Neuronal stem cell (in vitro differentiated cells): ENCODE measurements around the gene ZNF423.

Source experiments
- DNase-seq: peaks from one replicate; pipeline ENCODE4 v3.0.0-alpha.2; 2013; ENCODE audit warnings: low spot score
- H2AFZ ChIP-seq: one replicate; pipeline ENCODE4 v1.6.1; 2013; ENCODE audit warnings: mild to moderate bottlenecking, low read length, inconsistent platforms
- H2AK5ac ChIP-seq: 2 replicates; pipeline ENCODE4 v1.6.1; 2013; ENCODE audit warnings: low read depth, mild to moderate bottlenecking, inconsistent platforms, low read length, moderate library complexity, mixed read lengths
- H2BK120ac ChIP-seq: 2 replicates; pipeline ENCODE4 v1.6.1; 2013; ENCODE audit warnings: low read depth, mild to moderate bottlenecking, inconsistent platforms, low read length, moderate library complexity, mixed read lengths
- H2BK12ac ChIP-seq: one replicate; pipeline ENCODE4 v1.6.1; 2013; ENCODE audit warnings: low read length, inconsistent platforms
- H2BK15ac ChIP-seq: 2 replicates; pipeline ENCODE4 v1.6.1; 2013; ENCODE audit warnings: mild to moderate bottlenecking, low read length, inconsistent platforms, mixed read lengths
- H2BK5ac ChIP-seq: one replicate; pipeline ENCODE4 v1.6.1; 2013; ENCODE audit warnings: inconsistent platforms, mild to moderate bottlenecking, low read length, moderate library complexity
- H3K14ac ChIP-seq: one replicate; pipeline ENCODE4 v1.6.1; 2013; ENCODE audit warnings: low read length, inconsistent platforms
- H3K18ac ChIP-seq: 2 replicates; pipeline ENCODE4 v1.6.1; 2013; ENCODE audit warnings: low read length, inconsistent platforms
- H3K23ac ChIP-seq: 2 replicates; pipeline ENCODE4 v1.6.1; 2013; ENCODE audit warnings: low read depth, mild to moderate bottlenecking, mixed read lengths, low read length, inconsistent platforms; ENCODE audit not compliant: poor library complexity
- H3K27ac ChIP-seq: replicated peaks from 3 replicates; pipeline ENCODE4 v1.5.1; 2013; ENCODE audit warnings: low read length, inconsistent platforms
- H3K27me3 ChIP-seq, 3 experiments: 2 replicates each; pipeline ENCODE4 v1.6.1; 2013; ENCODE audit warnings: low read length in 3 of 3, mild to moderate bottlenecking in 2 of 3, inconsistent platforms in 1 of 3, low read depth in 1 of 3, mixed read lengths in 1 of 3, moderate library complexity in 1 of 3; ENCODE audit not compliant: control insufficient read depth in 3 of 3, insufficient read depth in 3 of 3
- H3K36me3 ChIP-seq, 2 donors: replicated peaks in 1 of 2; 2 replicates each; pipeline ENCODE4 v1.6.1; 2013; ENCODE audit warnings: low read length in 2 of 2; ENCODE audit not compliant: control insufficient read depth in 2 of 2, insufficient read depth in 2 of 2
- H3K4ac ChIP-seq: 2 replicates; pipeline ENCODE4 v1.6.1; 2013; ENCODE audit warnings: inconsistent platforms, mild to moderate bottlenecking, low read length, moderate library complexity
- H3K4me1 ChIP-seq, 2 donors: 1 replicate in 1 of 2; 2 replicates in 1 of 2; pipeline ENCODE4 v1.6.1; 2013; ENCODE audit warnings: low read length in 2 of 2, low read depth in 1 of 2; ENCODE audit not compliant: control insufficient read depth in 2 of 2, insufficient read depth in 1 of 2
- H3K4me2 ChIP-seq: one replicate; pipeline ENCODE4 v1.6.1; 2013; ENCODE audit warnings: mild to moderate bottlenecking, low read length, inconsistent platforms; ENCODE audit not compliant: insufficient read depth, poor library complexity, severe bottlenecking
- H3K4me3 ChIP-seq, 2 donors: 2 replicates each; pipeline ENCODE4 v1.5.1; 2013; ENCODE audit warnings: low read length in 2 of 2, mild to moderate bottlenecking in 2 of 2, inconsistent platforms in 1 of 2, moderate library complexity in 1 of 2
- H3K79me1 ChIP-seq: one replicate; pipeline ENCODE4 v1.6.1; 2013; ENCODE audit warnings: low read depth, mild to moderate bottlenecking, inconsistent platforms, low read length, moderate library complexity
- H3K9ac ChIP-seq: one replicate; pipeline ENCODE4 v1.6.1; 2013; ENCODE audit warnings: mild to moderate bottlenecking, low read depth, low read length, inconsistent platforms; ENCODE audit not compliant: poor library complexity
- H3K9me3 ChIP-seq, 2 donors: replicated peaks in 1 of 2; 2 replicates each; pipeline versions ENCODE3 to v1.6.1; 2013; ENCODE audit warnings: low read length in 2 of 2, mild to moderate bottlenecking in 2 of 2, inconsistent platforms in 1 of 2, low read depth in 1 of 2, mixed read lengths in 1 of 2, moderate library complexity in 1 of 2; ENCODE audit not compliant: control insufficient read depth in 2 of 2, insufficient read depth in 1 of 2
- H4K8ac ChIP-seq: one replicate; pipeline ENCODE4 v1.6.1; 2013; ENCODE audit warnings: low read depth, mild to moderate bottlenecking, inconsistent platforms, low read length, moderate library complexity
- H4K91ac ChIP-seq: one replicate; pipeline ENCODE4 v1.6.1; 2013; ENCODE audit warnings: low read length, low read depth, mild to moderate bottlenecking, inconsistent platforms; ENCODE audit not compliant: poor library complexity
- WGBS, 2 donors: extraction: QIAGEN DNeasy Blood & Tissue Kit; methylation state at CpG; one replicate each; pipeline ENCODE4 v1.1.7; 2013; ENCODE audit warnings: missing lambda C conversion rate in 2 of 2, mixed read lengths in 1 of 2; ENCODE audit not compliant: insufficient read length in 2 of 2, insufficient replicate concordance in 1 of 2; ENCODE audit errors: extremely low coverage in 2 of 2; 5-methylcytosine and 5-hydroxymethylcytosine counted together

The ZNF423 gene

GRCh38 chr16:49602201-49602975 is 253.5 kb downstream of the ZNF423 start:
- peak overlapping the region; percentile 10 for H2BK15ac ChIP-seq
- WGBS, 2 donors: no CpG with 5 or more reads among the region's 22 CpGs
- no peak overlapping the region for H2BK5ac ChIP-seq
- H4K91ac ChIP-seq: no peak overlapping the region
- peak overlapping the region; percentile 36 for H3K27ac ChIP-seq
- no peak overlapping the region for H3K4ac ChIP-seq
- H2AFZ ChIP-seq: no peak overlapping the region
- H4K8ac ChIP-seq: no peak overlapping the region
- no peak for DNase-seq
- H3K9ac ChIP-seq: no peak overlapping the region
- no peak overlapping the region for H3K23ac ChIP-seq
- H2BK12ac ChIP-seq: no peak overlapping the region
- H3K4me2 ChIP-seq: no peak overlapping the region
- H3K36me3 ChIP-seq: peaks cover 0 to 12% of the 10 kb centered on the region in 2 donors
- peaks cover 10 to 17% of the 10 kb centered on the region in 2 donors for H3K4me1 ChIP-seq
- no peak overlapping the region for H3K4me3 ChIP-seq
- peak overlapping the region; percentile 21 for H2AK5ac ChIP-seq
- peaks cover 2% of the 10 kb centered on the region for H3K79me1 ChIP-seq
- peak overlapping the region; percentile 39 for H3K18ac ChIP-seq
- no peak overlapping the region for H3K14ac ChIP-seq
- H3K27me3 ChIP-seq: no peaks in the 10 kb centered on the region
- no peaks in the 10 kb centered on the region for H3K9me3 ChIP-seq
- H2BK120ac ChIP-seq: no peak overlapping the region

DNA sequence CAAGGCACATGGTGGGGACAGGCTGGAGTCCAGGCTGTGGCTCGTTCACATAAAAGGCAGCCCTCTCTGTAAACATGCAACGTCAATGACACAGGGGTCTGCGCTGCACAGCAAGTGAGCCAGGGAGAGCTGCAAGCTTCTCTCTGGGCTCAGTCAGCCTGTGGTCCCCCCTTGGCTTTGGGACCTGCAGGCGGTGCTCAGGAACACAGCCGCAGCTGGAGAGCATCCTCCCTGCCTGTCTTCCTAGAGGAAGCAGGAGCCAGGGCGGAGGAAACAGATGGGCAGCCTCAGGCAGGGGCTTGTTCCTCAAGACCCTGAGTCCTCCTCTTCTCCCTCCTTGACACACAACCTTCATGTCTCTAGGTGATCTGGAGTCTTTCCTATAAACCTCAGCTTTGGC is 254.3 kb downstream of the ZNF423 start:
- no peak overlapping the region for H4K91ac ChIP-seq
- peaks cover 0 to 12% of the 10 kb centered on the region in 2 donors for H3K36me3 ChIP-seq
- no peak overlapping the region for H3K27ac ChIP-seq
- H3K4me1 ChIP-seq: peaks cover 17 to 24% of the 10 kb centered on the region in 2 donors
- no peak overlapping the region for H2BK5ac ChIP-seq
- H3K18ac ChIP-seq: peak overlapping the region; percentile 45
- H3K79me1 ChIP-seq: peaks cover 2% of the 10 kb centered on the region
- H3K23ac ChIP-seq: no peak overlapping the region
- no peaks in the 10 kb centered on the region for H3K9me3 ChIP-seq
- H2AK5ac ChIP-seq: no peak overlapping the region
- H3K4ac ChIP-seq: no peak overlapping the region
- no peak overlapping the region for H3K9ac ChIP-seq
- H3K4me3 ChIP-seq: no peak overlapping the region
- H2BK12ac ChIP-seq: no peak overlapping the region
- H3K27me3 ChIP-seq: no peaks in the 10 kb centered on the region
- no peak for DNase-seq
- no peak overlapping the region for H4K8ac ChIP-seq
- H2AFZ ChIP-seq: no peak overlapping the region
- WGBS, 2 donors: no CpG with 5 or more reads among the region's 6 CpGs
- H3K4me2 ChIP-seq: no peak overlapping the region
- H3K14ac ChIP-seq: no peak overlapping the region
- no peak overlapping the region for H2BK15ac ChIP-seq
- H2BK120ac ChIP-seq: no peak overlapping the region

DNA sequence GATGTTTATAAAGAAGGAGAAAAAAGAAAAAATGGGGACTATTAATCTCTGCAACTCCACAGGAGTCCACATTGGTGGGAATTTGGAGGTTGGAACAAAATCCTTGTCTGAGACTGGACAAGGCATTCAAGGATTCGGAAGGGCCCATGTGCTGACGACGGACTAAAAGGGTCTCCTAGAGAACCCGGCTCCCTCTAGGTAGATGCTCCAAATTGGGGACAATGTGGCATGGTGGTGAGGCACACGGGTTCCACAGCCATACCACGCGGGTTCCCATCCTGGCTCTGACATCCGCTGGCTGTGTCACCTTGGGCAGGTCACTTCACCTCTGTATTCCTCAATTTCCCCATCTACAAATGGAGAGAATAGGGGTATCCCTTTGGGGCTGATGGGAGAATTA is 254.9 kb downstream of the ZNF423 start:
- Histone ChIP-seq H3K23ac (no peak overlapping the region), H3K14ac (no peak overlapping the region), H3K27ac (no peak overlapping the region), H3K4me1 (peaks cover 18 to 28% of the 10 kb centered on the region in 2 donors), H3K18ac (no peak overlapping the region), H2BK120ac (no peak overlapping the region), H2BK5ac (no peak overlapping the region), H3K9ac (no peak overlapping the region), H4K8ac (no peak overlapping the region), H3K27me3 (no peaks in the 10 kb centered on the region), H2BK15ac (no peak overlapping the region), H2AK5ac (no peak overlapping the region), H3K79me1 (peaks cover 2% of the 10 kb centered on the region), H4K91ac (no peak overlapping the region), H3K4ac (no peak overlapping the region), H3K36me3 (peaks cover 0 to 12% of the 10 kb centered on the region in 2 donors), H2AFZ (no peak overlapping the region), H3K4me2 (no peak overlapping the region), H2BK12ac (no peak overlapping the region), H3K9me3 (no peaks in the 10 kb centered on the region), H3K4me3 (no peak overlapping the region)
- DNase-seq: no peak
- no CpG with 5 or more reads among the region's 8 CpGs for WGBS, 2 donors

- H3K36me3 ChIP-seq: peaks cover 0 to 8% of the 10 kb centered on the region in 2 donors
- no peak overlapping the region for H3K4me3 ChIP-seq
- no peak overlapping the region for H3K23ac ChIP-seq
- no peaks in the 10 kb centered on the region for H3K9me3 ChIP-seq
- H2BK12ac ChIP-seq: no peak overlapping the region
- H2AK5ac ChIP-seq: no peak overlapping the region
- no peak overlapping the region for H2BK120ac ChIP-seq
- no peak for DNase-seq
- peaks cover 2% of the 10 kb centered on the region for H3K79me1 ChIP-seq
- peak overlapping the region; percentile 45 for H3K18ac ChIP-seq
- no peak overlapping the region for H3K4me2 ChIP-seq
- no peak overlapping the region for H3K4ac ChIP-seq
- no peak overlapping the region for H3K14ac ChIP-seq
- H3K27ac ChIP-seq: no peak overlapping the region
- H3K4me1 ChIP-seq: peaks cover 13 to 27% of the 10 kb centered on the region in 2 donors
- H2AFZ ChIP-seq: no peak overlapping the region
- H3K27me3 ChIP-seq: no peaks in the 10 kb centered on the region
- H4K91ac ChIP-seq: no peak overlapping the region
- no CpG with 5 or more reads among the region's 23 CpGs for WGBS, 2 donors
- H3K9ac ChIP-seq: peak overlapping the region; percentile 36
- H2BK5ac ChIP-seq: peak overlapping the region; percentile 21
- no peak overlapping the region for H2BK15ac ChIP-seq
- H4K8ac ChIP-seq: no peak overlapping the region
These were observed 255.4 kb downstream of the ZNF423 start for GRCh38 chr16:49600536-49600935.
